ENCODE measurements around the gene IVD.
"Not testable (repeated sequence)": the region's sequence is repeated elsewhere in the genome, so short reads cannot be mapped to it uniquely, and the experiment has no call there.

Gene IVD

DNA sequence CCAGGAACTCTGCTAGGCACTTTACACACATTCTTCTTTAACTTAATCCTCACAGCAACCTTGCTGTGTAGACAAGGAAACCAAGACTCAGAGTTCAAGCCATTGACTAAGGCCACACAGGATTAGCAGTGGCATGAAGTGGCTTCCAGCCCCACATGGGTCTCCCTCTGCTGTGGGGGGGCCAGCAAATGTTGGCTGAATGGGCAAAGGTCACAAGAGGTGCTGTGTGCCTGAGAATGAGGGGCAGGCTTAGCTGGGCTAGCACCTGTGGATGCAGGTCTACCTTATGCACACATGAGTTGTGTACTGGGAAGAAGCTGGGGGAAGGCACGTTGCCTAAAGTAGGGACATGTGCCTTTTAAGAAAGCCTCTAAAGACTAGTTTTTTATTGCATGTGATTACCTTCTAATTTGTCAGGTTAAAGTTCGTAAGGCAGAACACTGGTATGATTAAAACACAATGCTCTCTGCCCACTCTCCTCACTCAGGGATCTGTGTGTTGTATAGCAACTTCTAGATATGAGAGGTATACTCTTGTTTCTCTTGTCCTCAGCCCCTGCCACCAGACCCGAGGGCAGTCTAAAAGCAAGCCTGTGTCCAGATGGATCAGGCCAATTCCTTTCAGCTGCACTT, 46.0 kb downstream of the IVD start:
- H3K4me3 ChIP-seq (ENCODE audit: low read depth, low read length) = no peak overlapping the region
- TF ChIP-seq, protein P1, sequence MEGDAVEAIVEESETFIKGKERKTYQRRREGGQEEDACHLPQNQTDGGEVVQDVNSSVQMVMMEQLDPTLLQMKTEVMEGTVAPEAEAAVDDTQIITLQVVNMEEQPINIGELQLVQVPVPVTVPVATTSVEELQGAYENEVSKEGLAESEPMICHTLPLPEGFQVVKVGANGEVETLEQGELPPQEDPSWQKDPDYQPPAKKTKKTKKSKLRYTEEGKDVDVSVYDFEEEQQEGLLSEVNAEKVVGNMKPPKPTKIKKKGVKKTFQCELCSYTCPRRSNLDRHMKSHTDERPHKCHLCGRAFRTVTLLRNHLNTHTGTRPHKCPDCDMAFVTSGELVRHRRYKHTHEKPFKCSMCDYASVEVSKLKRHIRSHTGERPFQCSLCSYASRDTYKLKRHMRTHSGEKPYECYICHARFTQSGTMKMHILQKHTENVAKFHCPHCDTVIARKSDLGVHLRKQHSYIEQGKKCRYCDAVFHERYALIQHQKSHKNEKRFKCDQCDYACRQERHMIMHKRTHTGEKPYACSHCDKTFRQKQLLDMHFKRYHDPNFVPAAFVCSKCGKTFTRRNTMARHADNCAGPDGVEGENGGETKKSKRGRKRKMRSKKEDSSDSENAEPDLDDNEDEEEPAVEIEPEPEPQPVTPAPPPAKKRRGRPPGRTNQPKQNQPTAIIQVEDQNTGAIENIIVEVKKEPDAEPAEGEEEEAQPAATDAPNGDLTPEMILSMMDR (IDR thresholded peaks at IDR 0.05; ENCODE audit: insufficient read depth, low read depth, low read length, missing control alignments) = no peak

DNA sequence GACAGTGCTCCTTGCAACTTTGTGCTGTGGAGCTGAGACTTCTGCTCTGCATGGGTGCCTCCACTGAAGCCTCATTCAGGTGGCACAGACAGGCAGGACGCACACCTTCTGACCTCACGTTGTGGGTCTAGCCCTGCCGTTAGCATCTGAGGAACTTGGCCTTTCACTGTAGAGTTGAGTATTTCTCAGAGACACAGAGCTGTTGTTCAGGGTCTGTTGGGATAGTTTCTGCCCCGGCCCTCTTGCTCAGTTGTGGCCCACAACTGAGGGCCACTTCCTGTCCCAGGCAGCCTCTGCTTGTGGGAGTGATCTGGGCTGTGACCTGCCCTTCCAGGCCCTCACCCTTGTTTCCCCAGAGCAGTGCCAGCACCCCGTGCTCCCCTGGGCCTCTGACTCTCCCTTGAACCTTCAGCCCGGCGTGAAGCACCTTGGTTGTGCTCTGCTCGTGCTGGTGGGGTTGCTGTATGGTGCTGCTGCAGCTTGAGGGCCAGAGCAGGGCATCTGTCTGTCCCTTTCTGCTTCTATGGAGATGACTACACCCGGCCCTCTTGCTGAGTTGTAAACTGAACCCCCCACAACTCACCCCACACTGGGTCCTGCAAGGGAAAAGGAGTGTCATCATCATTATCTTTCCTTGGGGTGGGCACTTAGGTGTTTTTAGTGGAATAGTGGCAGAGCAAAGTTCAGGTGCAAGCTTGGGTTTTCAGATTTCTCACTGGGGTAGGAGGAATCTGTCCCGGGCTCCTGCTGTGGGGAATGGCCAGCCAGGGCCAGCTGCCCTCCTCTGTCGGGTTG, 46.9 kb downstream of the IVD start:
- TF ChIP-seq, protein P1 (IDR thresholded peaks at IDR 0.05; ENCODE audit: insufficient read depth, low read depth, low read length, missing control alignments) = no peak
- no peak overlapping the region for H3K4me3 ChIP-seq (ENCODE audit: low read depth, low read length)
- DNase-seq (ENCODE audit: low read depth) = peak; percentile 52

More for the DNA sequence above, 46.0 kb downstream of the IVD start:
- DNase-seq (ENCODE audit: low read depth) = no peak

DNA sequence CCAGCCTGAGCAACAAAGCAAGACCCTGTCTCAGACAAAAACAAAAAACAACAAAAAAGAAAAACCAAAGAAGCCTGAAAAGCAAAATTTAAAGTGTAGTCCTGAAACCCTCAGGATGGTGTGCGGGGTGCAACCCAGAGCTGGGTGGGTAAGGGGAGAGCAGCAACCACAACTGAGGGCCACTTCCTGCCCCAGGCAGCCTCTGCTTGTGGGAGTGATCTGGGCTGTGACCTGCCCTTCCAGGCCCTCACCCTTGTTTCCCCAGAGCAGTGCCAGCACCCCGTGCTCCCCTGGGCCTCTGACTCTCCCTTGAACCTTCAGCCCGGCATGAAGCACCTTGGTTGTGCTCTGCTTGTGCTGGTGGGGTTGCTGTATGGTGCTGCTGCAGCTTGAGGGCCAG, 48.3 kb downstream of the IVD start:
- H3K4me3 ChIP-seq (ENCODE audit: low read depth, low read length) = not testable (repeated sequence)
- DNase-seq (ENCODE audit: low read depth) = peak; percentile 38

DNA sequence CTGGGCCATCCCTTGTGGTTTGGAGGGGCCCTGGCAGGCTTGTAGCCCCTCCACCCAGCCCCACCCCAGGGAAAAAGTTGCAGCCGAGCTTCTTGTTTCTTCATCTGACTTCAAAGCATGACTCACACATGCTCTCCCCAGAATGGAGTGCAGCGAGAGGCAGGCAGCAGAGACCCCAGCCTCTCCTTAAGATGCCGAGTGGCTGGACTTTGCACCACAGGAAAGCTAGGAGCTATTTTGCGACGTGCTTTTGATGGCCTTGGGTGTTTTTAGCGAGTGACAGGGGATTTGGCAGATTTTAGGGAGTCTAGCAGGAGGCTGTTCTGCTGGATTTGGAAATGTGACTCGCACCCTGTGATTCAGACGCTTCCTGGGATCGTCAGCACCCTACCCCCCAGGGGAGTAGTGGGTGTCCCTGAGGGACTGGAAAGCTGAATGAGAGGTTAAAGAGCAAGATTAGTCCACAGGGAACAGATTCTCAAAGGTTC, 49.4 kb downstream of the IVD start:
- TF ChIP-seq, protein P1 (IDR thresholded peaks at IDR 0.05; ENCODE audit: insufficient read depth, low read depth, low read length, missing control alignments) = no peak
- no peak for DNase-seq (ENCODE audit: low read depth)
- no peak overlapping the region for H3K4me3 ChIP-seq (ENCODE audit: low read depth, low read length)

DNA sequence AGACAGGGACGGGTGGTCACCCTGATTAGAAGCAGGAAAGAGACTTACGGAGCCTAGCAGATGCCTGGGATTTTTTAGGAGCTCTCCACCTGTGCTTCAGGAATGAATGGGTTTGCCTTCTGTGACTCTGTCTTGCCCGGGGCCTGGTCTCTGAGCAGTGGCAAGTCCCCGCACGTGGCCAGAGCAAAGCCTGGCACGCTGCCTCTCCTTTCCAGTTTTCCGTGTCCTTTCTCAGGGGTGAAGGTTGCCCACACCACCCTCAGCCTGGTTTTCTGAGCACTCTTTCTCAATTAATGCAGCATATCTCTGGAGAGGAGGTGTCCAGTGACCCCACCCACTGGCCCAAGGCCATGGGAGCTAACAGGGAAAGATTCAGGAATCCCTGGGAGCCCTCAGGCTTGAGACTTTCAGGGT, 50.7 kb downstream of the IVD start:
- TF ChIP-seq, protein P1 (IDR thresholded peaks at IDR 0.05; ENCODE audit: insufficient read depth, low read depth, low read length, missing control alignments) = no peak
- no peak overlapping the region for H3K4me3 ChIP-seq (ENCODE audit: low read depth, low read length)
- no peak for DNase-seq (ENCODE audit: low read depth)

DNA sequence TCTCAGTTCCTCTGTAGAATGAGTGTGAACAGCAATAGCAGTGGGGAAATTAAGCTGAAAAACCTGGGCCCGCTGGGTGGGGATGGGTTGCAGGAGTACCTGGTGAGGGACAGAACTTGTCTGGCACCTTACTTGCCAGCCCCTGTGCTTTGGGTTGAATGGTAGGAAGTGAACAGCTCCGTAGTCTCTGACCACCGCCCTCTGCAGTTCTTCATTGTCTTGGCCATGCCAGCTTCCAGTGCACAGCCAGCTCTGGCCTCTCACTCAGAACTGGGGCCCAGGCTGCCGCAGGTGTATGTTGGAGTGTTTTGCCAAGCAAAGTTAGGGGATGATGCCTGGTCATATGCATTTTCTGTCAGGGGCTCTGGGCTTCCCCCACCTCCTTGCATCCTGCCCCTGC, 51.1 kb downstream of the IVD start:
- TF ChIP-seq, protein P1 (IDR thresholded peaks at IDR 0.05; ENCODE audit: insufficient read depth, low read depth, low read length, missing control alignments) = no peak
- H3K4me3 ChIP-seq (ENCODE audit: low read depth, low read length) = no peak overlapping the region
- no peak for DNase-seq (ENCODE audit: low read depth)

DNA sequence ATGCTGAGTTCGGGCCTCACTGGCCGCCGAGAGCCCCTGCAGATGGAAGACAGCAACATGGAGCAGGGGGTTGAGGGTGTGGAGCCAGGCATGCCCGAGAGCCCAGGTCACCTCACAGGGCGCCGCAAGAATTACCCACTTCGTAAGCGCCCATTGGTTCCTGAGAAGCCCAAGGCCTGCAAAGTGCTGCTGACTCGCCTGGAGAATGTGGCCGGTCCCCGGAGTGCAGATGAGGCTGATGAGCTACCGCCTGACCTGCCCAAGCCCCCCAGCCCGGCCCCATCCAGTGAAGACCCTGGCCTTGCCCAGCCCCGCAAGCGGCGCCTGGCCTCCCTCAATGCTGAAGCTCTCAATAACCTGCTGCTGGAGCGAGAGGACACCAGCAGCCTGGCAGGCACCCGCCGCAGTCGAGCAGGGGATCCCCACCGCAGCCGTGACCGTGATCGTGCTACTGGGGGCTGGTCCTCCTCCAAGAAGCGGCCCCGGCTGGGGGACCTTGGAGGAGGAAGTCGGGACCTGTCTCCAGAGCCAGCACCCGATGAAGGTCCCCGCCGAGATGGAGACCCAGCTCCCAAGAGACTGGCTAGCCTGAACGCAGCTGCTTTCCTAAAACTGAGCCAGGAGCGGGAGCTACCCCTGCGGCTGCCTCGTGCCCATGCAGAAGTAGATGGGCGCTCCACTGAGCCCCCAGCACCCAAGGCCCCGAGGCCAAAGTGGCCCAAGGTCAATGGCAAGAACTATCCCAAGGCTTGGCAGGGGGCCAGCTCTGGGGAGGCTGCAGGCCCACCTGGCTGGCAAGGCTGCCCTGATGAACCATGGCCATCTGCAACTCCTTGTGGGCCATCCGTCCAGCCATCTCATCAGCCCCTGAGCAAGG, 53.1 kb downstream of the IVD start:
- TF ChIP-seq, protein P1 (IDR thresholded peaks at IDR 0.05; ENCODE audit: insufficient read depth, low read depth, low read length, missing control alignments) = no peak
- no peak for DNase-seq (ENCODE audit: low read depth)
- H3K4me3 ChIP-seq (ENCODE audit: low read depth, low read length) = no peak overlapping the region

All from GM12865 (cell line).